ENCODE results near the gene SPATS1. TPM values are rescaled to one million over a fixed set of nuclear protein-coding genes. Genes with fewer than 3 reads are reported as not detected.

SPATS1 gene
- total RNA-seq, 1 experiment from 2014 or later, result not detected

GRCh38 chr6:44355640-44356039 is 13.2 kb downstream of the SPATS1 start:
- Histone ChIP-seq H3K27ac (ENCODE audit: low read length) (no peak overlapping the region), H3K36me3 (ENCODE audit: control insufficient read depth, insufficient read depth, low read length) (no peaks in the 10 kb centered on the region), H3K4me3 (ENCODE audit: low read depth in 2 of 2, low read length in 2 of 2) (no peak overlapping the region), H3K4me1 (ENCODE audit: control insufficient read depth, insufficient read depth, low read length) (no peaks in the 10 kb centered on the region), H3K9me3 (ENCODE audit: control insufficient read depth, insufficient read depth, low read depth, low read length) (no peaks in the 10 kb centered on the region), H3K27me3 (ENCODE audit: control insufficient read depth, insufficient read depth, low read length) (peaks cover 3% of the 10 kb centered on the region; the same call in 1 of the 2 replicates)
- no TSS peak for BruUV-seq (replicated peaks)
- ATAC-seq, result no peak
- intact Hi-C loops (cut with micrococcal nuclease; ENCODE audit: unreplicated experiment) (no loop called here), in situ Hi-C loops (cut with HindIII; ENCODE audit: low pct_unique_long_range_greater_than_20kb, low sequenced_read_pairs) (no loop called here)
- POLR2A ChIA-PET, result no interaction called here
- CTCF ChIA-PET, result no interaction called here
- no peak for DNase-seq (ENCODE audit: low read depth, low spot score)
- TF ChIP-seq, protein P1, sequence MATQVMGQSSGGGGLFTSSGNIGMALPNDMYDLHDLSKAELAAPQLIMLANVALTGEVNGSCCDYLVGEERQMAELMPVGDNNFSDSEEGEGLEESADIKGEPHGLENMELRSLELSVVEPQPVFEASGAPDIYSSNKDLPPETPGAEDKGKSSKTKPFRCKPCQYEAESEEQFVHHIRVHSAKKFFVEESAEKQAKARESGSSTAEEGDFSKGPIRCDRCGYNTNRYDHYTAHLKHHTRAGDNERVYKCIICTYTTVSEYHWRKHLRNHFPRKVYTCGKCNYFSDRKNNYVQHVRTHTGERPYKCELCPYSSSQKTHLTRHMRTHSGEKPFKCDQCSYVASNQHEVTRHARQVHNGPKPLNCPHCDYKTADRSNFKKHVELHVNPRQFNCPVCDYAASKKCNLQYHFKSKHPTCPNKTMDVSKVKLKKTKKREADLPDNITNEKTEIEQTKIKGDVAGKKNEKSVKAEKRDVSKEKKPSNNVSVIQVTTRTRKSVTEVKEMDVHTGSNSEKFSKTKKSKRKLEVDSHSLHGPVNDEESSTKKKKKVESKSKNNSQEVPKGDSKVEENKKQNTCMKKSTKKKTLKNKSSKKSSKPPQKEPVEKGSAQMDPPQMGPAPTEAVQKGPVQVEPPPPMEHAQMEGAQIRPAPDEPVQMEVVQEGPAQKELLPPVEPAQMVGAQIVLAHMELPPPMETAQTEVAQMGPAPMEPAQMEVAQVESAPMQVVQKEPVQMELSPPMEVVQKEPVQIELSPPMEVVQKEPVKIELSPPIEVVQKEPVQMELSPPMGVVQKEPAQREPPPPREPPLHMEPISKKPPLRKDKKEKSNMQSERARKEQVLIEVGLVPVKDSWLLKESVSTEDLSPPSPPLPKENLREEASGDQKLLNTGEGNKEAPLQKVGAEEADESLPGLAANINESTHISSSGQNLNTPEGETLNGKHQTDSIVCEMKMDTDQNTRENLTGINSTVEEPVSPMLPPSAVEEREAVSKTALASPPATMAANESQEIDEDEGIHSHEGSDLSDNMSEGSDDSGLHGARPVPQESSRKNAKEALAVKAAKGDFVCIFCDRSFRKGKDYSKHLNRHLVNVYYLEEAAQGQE (IDR thresholded peaks at IDR 0.05; ENCODE audit: insufficient read depth in 1 of 2, low read depth in 2 of 2, low read length in 1 of 2), result no peak
- TF ChIP-seq POLR2AphosphoS5 (IDR thresholded peaks at IDR 0.05; ENCODE audit: low read depth, low read length) (no peak), CTCF (IDR thresholded peaks at IDR 0.05) (no peak), TCF7L2 (IDR thresholded peaks at IDR 0.05; ENCODE audit: low read depth, low read length) (no peak), SIN3A (IDR thresholded peaks at IDR 0.05; ENCODE audit: borderline replicate concordance, insufficient read depth, low read depth, low read length) (no peak)

DNA sequence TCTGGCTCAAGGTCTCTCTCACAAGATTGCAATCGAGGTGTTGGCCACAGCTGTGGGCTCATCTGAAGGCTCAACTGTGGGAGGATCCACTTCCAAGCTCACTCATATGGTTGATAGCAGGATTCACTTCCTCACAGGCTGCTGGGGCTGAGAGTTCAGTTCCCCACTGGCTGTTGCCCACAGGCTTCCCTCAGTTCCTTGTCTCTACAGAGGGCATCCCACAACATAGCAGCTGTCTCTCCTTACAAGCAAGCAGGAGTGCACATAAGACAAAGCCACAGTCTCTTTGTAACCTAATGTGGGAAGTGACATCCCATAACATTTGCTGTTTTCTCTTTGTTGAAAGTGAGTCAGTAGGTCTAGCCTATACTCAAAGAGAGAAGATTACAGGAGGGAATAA is 14.0 kb downstream of the SPATS1 start:
- no peaks in the 10 kb centered on the region for H3K36me3 ChIP-seq (ENCODE audit: control insufficient read depth, insufficient read depth, low read length)
- no peak overlapping the region for H3K4me3 ChIP-seq (ENCODE audit: low read depth in 2 of 2, low read length in 2 of 2)
- H3K9me3 ChIP-seq (ENCODE audit: control insufficient read depth, insufficient read depth, low read depth, low read length), result no peaks in the 10 kb centered on the region
- ChIA-PET POLR2A (no interaction called here), CTCF (no interaction called here)
- no peak overlapping the region for H3K27ac ChIP-seq (ENCODE audit: low read length)
- ATAC-seq, result no peak
- DNase-seq (ENCODE audit: low read depth, low spot score), result no peak
- intact Hi-C loops (cut with micrococcal nuclease; ENCODE audit: unreplicated experiment), result no loop called here
- no peaks in the 10 kb centered on the region for H3K4me1 ChIP-seq (ENCODE audit: control insufficient read depth, insufficient read depth, low read length)
- no peak for TF ChIP-seq CTCF (IDR thresholded peaks at IDR 0.05)
- TF ChIP-seq, protein P1 (IDR thresholded peaks at IDR 0.05; ENCODE audit: insufficient read depth in 1 of 2, low read depth in 2 of 2, low read length in 1 of 2), result no peak
- TF ChIP-seq POLR2AphosphoS5 (IDR thresholded peaks at IDR 0.05; ENCODE audit: low read depth, low read length), result no peak
- no peak for TF ChIP-seq SIN3A (IDR thresholded peaks at IDR 0.05; ENCODE audit: borderline replicate concordance, insufficient read depth, low read depth, low read length)
- no peak for TF ChIP-seq TCF7L2 (IDR thresholded peaks at IDR 0.05; ENCODE audit: low read depth, low read length)
- in situ Hi-C loops (cut with HindIII; ENCODE audit: low pct_unique_long_range_greater_than_20kb, low sequenced_read_pairs), result no loop called here
- H3K27me3 ChIP-seq (ENCODE audit: control insufficient read depth, insufficient read depth, low read length), result peaks cover 3% of the 10 kb centered on the region; the same call in 1 of the 2 replicates
- BruUV-seq (replicated peaks), result no TSS peak

All from Panc1 (cell line).